Stimulated activated CD8-positive, alpha-beta memory T cell treated with anti-CD3 and anti-CD28 coated beads, Interleukin-2, amount 100 ng/mL, for 1 hour (primary cell): ENCODE data around the gene CBX4.

Source experiments
- DNase-seq, 2 donors: peaks; one replicate each; pipeline ENCODE4 v3.0.0-alpha.2; 2020; ENCODE audit warnings: low read depth in 2 of 2

CBX4 gene

DNA sequence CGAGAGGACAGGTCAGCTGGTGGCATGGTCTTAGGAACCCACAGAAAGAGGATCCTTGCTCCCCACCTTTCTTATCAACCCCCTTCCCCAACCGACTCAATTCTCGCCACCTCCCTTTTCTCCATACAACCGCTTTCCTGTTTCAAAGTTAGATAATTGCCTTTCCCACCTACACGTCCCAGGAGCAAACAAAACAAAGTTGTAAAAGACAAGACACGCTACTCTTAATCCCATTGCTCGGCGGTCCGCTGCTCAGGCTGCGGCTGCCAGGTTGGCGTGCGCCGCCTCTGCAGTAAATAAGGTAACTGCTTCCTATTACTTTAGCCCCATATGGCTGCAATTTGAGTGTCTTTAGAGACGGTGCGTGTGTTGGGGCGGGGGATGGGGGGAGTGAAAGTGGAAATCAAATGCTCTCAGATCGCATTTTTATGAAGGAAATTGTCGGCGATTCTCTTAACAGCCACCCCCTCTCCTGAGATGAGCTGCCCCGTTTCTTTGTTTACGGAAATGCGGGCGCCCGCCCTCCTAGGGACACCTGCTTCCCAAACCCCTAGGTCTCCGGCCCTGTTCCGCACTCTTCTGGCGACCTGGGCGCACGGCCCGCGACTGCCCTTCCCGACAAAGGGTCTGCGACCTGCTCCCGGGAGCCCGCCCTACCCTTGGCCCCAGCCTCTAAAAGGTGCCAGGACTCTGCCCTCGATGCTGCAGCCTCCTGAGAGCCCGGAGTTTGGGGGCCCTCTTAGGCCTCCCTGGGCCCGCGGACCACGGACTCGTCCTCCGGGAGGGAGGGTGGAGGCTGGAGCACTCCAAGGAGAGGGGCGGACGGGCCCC, 38.7 kb downstream of the CBX4 start:
- no peak for DNase-seq

DNA sequence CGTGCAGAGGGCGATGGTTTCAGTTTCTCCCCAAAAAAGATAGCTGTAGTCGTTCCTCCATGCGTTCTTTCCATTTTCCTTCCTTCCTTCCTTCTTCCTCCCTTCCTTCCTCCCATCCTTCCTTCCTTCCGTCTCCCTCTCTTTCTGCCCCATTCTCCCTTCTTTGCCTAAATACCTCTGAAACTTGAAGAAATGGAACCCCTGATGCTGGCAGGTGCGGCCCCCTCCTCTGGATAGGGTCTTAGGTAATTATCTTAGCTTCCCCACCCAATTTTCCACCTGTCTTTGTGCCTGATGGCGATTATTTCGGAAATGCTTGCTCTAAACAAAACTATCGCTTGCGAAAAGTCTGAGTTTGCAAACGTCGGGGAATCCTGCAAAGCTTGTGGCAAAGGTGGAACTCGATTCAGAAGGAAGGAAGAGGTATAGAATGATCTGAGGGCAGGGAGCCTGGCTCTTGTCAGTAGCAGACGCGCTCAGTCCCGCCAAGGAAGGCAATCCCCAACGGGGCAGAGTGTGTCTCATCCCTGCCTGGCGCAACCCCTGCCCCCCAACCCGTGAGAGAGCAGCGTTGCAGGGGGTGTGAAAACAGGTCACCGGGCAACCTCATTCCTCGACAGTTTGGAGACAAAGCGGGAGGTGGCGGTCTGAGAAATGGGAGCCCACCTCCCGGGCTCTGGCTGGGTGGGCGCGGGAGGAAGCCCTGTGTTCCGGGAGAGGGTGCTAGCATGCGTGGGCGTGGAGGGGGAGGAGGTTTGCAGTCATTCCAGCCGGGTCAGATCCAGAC, 39.5 kb downstream of the CBX4 start:
- DNase-seq = no peak

DNA sequence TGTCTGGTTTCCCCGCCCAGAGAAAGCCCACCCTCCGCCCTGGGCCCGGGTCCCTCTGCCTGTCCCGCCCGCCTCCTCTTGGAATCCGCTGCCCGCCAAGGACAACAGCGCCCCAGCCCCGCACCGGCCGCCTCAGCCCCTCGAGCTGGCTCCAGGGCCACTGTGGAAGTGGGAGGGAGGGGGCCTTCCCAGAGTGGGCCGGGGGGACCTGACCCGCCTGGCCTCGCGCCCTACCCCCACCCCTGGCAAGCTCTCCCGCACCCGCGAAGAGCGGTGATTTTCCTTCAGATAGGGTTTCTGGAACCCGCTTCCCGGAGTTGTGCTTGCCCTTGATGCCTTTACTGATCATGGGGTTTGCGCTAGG, 40.1 kb downstream of the CBX4 start:
- no peak for DNase-seq

DNA sequence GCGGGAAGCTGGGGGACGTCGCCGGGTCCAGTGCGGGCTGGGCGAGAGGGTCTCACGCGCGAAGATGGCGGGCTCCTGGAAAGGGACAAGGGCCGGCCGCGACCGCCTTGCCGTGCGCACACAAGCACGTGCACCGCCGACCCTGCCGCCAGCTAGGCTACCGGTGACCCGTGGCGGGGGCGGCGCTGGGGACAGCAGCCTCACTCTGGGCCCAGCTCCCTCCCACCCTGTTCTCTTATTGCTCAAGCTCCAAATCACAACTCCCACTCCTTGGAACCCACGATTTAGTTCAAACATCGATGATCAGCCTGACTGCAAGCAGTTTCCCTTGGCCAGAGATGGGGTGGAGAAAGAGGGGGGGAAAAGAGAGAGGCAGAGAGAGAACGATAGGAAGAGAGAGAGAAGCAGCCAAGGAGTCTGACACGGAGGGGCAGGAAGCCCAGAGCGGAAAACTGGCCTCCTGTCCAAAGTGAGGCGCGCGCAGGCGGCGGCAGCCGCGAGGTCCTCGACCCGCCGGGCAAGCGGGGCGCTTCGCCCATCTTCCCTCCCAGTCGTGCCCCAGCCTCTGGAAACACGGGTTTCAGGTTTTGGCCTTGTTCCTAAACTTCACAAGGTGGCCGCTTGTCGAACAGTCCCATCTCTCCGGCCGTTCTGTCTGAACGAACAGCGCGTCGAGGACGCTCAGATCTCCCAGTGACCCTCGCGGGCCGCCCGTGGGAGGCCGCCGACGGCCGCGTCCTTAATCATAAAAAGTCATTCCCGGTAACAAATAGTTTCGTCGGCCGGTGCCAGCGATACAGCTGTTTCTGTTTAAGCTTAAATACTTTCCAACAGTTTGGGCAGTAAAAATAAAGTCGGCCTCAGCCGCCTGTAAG, 40.7 kb downstream of the CBX4 start:
- DNase-seq = no peak

DNA sequence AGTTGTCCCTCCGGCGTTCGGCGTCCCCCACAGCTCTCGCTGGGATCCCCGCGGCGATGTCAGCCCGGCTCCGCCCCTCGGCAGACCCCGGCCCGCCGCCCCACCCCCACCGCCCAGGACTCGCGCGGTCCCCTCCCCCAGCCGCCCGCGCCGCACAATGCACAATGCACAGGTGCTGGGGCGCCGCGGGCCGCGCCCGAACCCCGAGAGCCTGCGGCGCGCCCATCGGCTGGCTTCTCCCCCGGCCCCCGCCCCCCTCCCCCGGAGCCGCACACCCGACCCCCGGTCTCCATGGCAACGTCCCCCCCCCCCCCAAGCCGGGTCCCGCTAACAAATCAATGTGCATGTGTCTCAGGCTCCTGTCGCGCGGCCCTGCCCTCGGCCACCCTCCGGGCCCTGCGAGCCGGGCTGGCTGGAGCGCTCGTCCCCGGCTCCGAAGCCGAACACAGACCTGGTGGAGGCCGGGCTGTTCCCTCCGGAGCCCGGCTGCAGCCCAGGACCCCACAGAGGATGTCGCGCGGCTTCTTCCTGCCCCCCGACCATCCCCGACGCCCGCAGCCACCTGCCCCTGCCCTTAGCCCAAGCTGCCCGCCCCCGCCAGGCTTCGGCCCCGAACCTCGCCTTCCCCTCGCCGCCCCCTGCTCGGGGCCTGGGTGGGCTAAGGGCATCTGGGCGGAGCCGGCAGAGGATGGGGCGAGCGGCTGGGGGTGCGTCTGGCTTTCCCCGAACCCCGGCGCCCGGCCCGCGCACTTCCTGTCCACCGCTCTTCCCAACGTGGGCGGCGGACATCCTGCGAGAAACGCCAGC, 41.5 kb downstream of the CBX4 start:
- no peak for DNase-seq

DNA sequence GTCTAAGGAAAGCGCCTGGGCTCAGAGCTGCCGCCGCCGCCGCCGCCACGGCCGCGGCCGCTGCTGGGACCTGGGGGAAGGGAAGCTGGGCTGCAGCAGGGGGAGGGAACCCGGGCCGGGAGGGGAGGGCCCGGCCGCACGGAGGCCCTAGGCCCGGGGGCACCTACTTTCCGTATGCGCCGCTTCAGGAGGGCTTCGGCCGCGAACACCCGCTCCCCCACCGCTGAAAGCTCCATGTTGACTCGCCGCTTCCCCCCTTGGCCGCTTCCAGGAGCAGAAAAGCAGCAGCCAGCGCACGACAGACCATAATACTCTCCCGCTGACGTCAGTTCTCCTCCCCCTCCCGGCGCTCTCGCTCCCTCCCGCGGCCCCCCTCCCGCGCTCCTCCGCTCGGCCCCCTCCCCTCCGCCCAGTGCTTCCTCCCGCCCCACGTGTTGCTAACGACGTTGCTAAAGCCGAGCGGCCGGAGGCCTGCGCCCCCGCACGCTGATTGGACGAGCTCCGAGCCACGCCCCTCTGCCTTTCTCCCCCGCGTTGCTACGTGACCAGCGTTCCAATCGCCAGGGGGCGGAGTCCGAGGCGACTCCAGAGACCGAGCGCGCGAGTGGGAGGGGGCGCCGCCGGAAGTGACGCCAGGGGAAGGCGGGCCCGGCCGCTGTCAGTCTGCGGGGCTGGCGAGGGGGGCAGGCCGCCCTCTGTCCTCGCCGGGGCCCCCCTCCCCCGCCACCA, 42.3 kb downstream of the CBX4 start, which contains the start of gene CBX8:
Gene CBX8, minus strand, starts transcription at position 315 of the 729 bp plus-strand sequence. Its CDS starts 79 bp downstream, at position 236.
- DNase-seq = peak; percentile 95 to 99

DNA sequence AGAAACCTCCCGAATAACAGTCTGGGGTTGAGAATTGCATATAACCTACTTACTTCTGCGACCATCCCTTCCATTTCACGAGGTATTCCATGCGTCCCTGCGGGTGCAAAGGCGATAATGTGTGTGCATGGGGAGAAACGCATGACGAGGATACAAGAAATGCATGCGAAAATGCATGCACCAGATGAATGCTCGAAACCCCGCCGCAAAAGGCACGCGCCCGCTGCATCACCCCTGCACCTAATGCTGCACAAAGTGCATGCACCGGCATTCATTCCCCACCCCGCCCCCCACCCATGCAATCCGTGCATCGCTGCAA, 42.8 kb downstream of the CBX4 start:
- DNase-seq = no peak

DNA sequence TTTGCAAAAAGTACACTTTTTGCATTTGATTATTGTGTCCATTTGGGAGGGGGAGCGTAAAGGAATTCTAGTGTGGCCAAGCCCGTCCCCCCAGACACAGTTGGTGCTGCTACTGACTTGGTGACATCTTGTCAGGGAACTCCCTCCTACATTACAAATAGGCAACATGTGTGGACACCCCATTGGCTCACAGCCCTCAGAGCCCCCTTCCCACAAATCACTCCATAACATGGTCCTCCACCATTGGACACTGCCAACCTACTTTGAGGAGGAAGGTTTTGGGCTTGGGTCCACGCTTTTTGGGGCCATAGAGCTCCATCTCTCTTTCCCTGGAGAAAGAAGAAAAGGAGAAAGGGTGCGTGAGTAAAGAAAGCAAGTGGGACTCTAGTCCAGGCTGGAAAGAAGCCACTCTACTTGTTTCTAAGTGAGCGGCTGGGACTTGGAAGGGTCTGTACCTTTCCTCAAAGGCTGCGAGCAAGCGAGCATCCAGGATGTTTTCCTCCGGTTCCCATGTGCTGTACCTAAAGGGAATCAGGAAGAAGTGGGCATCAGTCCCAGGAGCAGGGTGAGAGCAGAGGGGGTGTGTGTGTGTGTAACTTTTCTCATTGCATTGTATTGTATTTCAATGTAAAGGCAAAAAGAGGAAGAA, 43.3 kb downstream of the CBX4 start:
- no peak for DNase-seq

DNA sequence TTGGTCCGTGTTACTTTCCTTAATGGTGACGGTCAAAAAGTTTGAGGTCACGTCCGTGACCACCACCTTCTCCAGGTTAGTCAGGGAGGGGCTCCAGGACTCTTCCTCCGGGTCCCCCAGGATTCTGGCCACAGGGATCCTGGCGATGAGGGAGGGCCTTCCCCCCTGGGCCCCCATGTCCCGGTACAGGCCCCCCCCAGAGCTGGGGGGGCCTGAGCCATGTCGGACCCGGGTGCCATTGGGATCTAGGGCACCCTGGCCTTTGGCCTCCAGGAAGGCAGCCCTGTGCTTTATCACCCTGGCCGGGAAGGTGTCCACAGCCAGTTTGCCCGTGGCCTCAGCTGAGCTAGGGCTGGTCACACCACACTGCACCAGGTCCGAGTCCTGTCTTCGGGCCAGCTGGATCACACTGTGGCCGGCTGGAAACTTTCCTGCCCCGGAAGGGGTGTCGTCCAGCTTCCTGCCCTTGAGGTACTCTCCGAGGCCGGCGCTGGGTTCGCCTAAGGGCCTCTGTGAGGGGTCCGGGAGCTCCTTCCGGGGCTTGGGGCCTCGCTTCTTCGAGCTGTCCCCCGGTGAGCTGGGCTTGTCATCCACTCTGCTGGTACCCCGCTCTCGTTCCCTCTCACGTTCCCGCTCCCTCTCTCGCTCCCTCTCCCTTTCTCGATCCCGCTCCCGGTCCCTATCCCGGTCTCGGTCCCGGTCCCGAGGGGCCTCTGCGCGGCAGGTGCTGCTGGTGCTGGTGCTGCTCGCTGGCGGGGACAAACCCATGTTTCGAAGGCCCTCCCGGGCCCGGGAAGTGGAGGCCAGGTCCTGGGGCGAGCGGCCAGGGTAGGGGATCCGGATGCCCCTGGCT, 44.4 kb downstream of the CBX4 start:
- no peak for DNase-seq

DNA sequence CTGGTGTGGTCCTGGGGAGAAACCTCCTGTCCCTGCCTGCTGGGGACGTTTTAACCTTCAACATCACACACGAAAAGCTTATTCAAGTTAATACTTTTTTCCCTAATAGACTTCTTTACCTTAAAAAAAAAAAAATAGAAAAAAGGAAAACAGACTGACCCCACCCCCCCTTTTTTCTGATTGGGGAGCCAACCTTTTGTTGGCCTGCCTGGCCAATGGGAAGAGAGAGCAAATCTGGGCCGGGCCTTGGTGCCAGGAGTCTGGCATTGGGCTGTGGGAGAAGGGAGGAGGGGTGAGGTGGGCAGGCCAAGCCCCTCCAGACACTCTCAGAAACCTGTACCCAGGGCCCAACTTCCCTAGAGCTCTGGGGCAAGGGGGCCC, 45.3 kb downstream of the CBX4 start:
- DNase-seq = no peak

DNA sequence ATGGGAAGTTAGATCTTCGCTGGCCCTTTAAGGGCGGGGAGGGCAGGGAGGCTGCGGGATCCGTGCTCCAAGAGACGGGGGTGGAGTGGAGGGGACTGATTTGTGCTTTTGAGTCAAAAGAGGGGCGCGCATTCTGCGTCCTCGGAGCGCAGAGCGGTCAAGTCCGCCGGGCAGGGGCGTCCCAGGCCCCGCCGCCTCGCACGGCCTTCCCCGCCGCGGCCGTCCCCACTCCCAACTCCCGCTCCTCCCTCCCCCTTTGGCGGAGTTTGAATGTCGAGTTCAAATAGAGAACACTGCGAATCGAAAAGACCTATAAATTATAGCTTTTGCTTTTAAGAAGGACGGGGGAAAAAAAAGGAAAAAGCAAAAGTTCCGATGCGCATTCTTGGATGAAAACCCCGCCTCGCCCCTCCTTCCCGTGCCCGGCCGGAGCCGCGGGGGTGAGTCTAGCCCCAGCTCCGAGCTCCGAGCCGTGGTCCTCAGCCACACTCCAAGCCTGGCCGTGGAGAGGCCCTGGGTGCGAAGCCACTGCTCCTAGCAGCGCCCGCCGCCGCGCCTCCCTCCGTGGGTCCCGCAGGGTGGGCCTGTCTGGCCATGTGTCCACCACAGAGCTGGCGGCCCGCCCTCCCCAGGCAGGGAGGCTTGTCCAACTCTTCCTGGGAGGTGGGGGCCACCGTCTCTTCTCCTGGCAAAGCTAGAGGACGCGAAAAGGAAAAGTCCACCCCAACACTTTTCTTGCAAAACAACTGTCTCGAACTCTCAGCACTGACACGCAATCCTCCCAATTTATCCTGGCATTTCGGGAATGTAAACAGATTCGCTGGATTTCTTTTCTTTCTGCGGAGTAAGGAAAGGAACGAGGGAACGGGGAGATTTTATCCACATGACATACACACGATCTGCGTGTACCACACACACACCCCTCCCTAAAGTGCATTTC, 46.0 kb downstream of the CBX4 start:
- no peak for DNase-seq

DNA sequence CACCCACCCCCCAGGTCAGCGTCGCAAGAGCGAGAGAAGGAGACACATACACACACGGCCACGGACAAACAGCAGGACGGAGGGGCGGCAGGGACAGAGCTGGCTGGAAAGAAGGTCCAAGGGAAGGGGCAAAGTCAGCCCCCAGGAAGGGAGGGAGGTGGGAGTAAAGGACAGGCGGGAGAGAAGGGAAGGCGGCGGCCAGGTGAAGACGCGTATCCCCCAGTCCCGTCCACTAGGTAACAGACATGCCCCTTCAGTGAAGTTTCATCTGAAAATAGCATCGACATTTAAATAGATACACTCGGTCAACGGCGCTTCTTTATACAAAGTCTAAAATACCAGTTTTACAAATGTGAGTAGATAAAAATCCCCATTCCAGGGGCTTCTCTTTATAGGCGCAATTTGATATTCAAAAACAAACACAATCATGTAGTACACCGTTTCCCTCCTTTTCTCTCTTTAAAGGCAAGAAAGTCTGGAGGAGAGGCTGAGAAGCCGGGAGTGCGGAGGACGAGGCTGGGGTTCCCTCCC, 46.8 kb downstream of the CBX4 start:
- no peak for DNase-seq

DNA sequence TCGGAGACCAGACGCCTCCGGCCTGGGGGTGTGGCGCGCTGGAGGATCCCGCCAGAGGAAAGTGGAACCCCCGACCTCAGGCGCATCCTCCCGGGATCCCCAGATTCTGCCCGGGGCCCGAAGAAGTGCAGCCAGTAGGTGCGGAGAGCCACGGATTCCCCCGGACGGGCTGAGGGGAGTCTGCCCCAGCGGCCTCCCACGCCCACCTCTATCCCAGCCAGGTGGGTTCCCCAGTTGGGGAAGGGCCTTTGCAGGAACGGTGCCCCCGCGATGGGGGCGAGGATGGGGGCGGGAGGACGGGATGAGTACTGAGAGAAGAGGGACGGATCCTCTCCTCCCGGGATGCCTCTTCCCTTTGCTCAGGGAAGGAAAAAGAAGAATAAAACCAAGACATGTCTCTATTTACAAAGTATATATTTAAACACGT, 47.5 kb downstream of the CBX4 start:
- no peak for DNase-seq

DNA sequence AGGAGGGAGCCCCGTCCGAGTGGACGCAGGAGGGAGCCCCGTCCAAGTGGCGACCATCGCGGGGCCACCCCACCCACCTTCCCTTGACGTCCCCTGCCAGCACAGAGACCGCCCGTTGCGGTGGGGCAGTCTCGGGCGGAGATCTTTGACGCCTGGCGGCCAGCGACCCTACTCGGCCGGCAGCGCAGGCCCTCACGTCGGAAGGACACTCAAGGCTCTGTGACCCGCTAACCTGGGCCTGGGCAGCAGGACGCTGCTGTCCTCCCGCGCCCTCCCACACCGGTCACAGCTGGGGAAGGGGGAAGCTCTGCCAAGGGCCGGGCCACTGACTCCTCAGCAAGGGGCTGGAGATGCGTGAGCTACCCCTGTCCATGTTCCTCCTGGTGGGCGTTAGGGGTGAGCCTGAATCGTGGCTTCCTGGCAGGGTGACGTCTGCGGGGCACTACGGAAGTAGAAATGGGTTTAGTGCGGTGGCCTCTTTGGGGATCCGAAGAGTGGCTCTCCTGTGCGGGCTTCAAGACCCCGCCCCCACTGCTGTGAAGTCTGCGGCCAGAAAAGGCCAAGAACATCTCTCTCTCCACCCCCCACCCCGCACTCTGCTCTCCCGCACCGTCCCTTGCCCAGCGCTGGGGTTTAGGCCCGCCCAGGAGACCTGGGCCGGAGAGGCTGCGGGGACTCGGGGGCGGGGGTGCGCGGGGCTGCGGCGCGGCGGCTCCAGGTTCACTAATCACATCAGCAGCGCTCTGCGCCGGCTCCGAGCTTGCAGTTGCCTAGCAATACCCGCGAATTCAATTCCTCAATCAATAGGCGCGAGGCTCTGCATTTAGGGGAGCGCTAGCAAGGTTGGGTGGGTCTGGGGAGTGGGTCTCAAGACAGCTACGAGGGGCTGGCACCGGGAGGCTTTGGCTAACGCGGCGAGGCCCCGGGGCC, 48.2 kb downstream of the CBX4 start:
- no peak for DNase-seq

DNA sequence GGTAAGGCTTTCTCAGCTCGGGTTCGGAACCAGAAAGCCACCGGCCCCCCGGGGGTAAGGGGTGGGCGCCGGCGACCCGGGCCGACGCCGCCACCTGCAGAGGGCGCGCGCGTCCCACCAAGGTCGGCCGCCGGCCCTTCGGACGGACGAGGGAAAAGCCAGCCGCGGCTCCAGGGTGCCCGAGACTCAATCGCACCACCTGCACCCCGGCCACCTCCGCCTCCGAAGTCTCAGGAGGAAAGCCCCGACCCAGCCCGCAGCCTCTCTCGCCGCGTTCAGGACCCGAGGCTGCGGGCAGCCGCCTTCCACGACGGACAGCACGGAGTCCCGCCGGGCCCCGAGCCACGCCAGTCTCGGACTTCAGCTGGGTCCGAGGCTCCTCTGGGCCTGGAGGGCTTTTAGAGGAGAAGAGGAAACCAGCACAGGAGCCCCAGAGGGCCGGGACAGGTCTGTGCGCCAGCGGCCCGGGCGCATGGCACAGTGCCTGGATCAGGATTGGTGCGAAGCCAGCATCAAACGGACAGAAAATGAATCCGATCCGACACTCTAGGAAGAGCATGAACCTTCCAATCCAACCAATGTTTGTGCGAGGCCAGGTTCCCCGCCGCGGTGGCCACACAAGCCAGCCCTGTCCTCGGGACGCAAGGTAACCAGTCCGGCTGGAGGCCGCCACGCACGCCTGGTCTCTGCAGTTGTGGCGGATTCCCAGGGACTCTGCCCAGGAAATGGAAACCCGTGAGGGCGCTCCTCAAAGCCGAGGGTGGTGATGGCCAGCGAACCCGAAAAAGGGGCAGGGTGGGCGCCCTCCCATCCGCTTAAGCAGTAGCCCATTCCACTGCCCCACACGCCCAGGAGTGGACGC, 49.1 kb downstream of the CBX4 start:
- DNase-seq = no peak
